Endothelial cell (in vitro differentiated cells): ENCODE data around the gene ANKHD1. TPM values are rescaled to one million over a fixed set of nuclear protein-coding genes. Genes with fewer than 3 reads are reported as not detected.

ENCODE experiments used
- DNase-seq: peaks from one replicate; pipeline ENCODE4 v3.0.0; 2021; ENCODE audit warnings: low spot score
- H3K27ac Mint-ChIP-seq: one replicate; pipeline ENCODE4 v1.8.0; 2021; ENCODE audit warnings: mixed read lengths, inconsistent platforms; ENCODE audit not compliant: unreplicated experiment
- H3K27me3 Mint-ChIP-seq: one replicate; pipeline ENCODE4 v1.8.0; 2021; ENCODE audit warnings: mild to moderate bottlenecking, moderate library complexity, mixed read lengths, inconsistent platforms; ENCODE audit not compliant: unreplicated experiment
- H3K36me3 Mint-ChIP-seq: one replicate; pipeline ENCODE4 v1.8.0; 2021; ENCODE audit warnings: mild to moderate bottlenecking, low read depth, mixed read lengths, inconsistent platforms; ENCODE audit not compliant: unreplicated experiment
- H3K4me1 Mint-ChIP-seq: one replicate; pipeline ENCODE4 v1.8.0; 2021; ENCODE audit warnings: mild to moderate bottlenecking, mixed read lengths, inconsistent platforms; ENCODE audit not compliant: unreplicated experiment
- H3K4me3 Mint-ChIP-seq: one replicate; pipeline ENCODE4 v1.8.0; 2021; ENCODE audit warnings: mild to moderate bottlenecking, mixed read lengths, inconsistent platforms; ENCODE audit not compliant: unreplicated experiment
- H3K9me3 Mint-ChIP-seq: one replicate; pipeline ENCODE4 v1.8.0; 2021; ENCODE audit warnings: mixed read lengths, inconsistent platforms; ENCODE audit not compliant: unreplicated experiment
- CTCF ChIP-seq: fragments of 200-600 bp; sonication (generic); IDR thresholded peaks from one replicate; pipeline ENCODE4 v1.5.0; 2021; ENCODE audit warnings: antibody characterized with exemption; ENCODE audit not compliant: unreplicated experiment
- long read RNA-seq: library from polyadenylated mRNA; unstranded; transcript quantifications from one replicate; pipeline ENCODE4 v2.0.0, GENCODE V29; 2020; ENCODE audit not compliant: unreplicated experiment
- total RNA-seq: library from RNA; stranded (reverse); fragmentation: NEBNext Ultra II Directional; extraction: Animal tissue kit (Norgen Biotek cat#: 25700); gene quantifications from one replicate; pipeline ENCODE4 v1.2.1, GENCODE V29; 2021; ENCODE audit not compliant: unreplicated experiment

ANKHD1 gene
- total RNA-seq, result 138 TPM
- long read RNA-seq, transcript ANKHD1-205 (11 exons, 2,135 nt), result major isoform, 9 of 44 reads
- long read RNA-seq, partial matches to known transcripts, result 21 of 44 reads
- long read RNA-seq, other reads (novel, unspliced or antisense), result 14 of 44 reads

- Mint-ChIP-seq H3K27ac (peak within 1 kb of the TSS; percentile 86), H3K4me1 (peaks cover 31% of the 10 kb centered on the region), H3K4me3 (peak within 1 kb of the TSS; percentile 91), H3K27me3 (peaks cover 7% of the 10 kb centered on the region), H3K36me3 (peaks cover 12% of the 10 kb centered on the region), H3K9me3 (no peaks in the 10 kb centered on the region)
- TF ChIP-seq CTCF, result no peak
- DNase-seq, result peak; percentile 97
Measured at GRCh38 chr5:140401362-140402257, at the start of gene ANKHD1. ANKHD1 (plus strand) TSS chr5:140401833; CDS start chr5:140401968, 135 bp downstream.

GRCh38 chr5:140355546-140355945, 46.1 kb upstream of the ANKHD1 start:
- Mint-ChIP-seq H3K4me1 (no peaks in the 10 kb centered on the region), H3K36me3 (no peaks in the 10 kb centered on the region), H3K9me3 (no peaks in the 10 kb centered on the region), H3K4me3 (no peak overlapping the region), H3K27me3 (no peaks in the 10 kb centered on the region), H3K27ac (no peak overlapping the region)
- TF ChIP-seq CTCF, result no peak
- no peak for DNase-seq

- no peaks in the 10 kb centered on the region for H3K27me3 Mint-ChIP-seq
- no peaks in the 10 kb centered on the region for H3K9me3 Mint-ChIP-seq
- no peak for TF ChIP-seq CTCF
- no peaks in the 10 kb centered on the region for H3K4me1 Mint-ChIP-seq
- H3K4me3 Mint-ChIP-seq, result no peak overlapping the region
- no peaks in the 10 kb centered on the region for H3K36me3 Mint-ChIP-seq
- H3K27ac Mint-ChIP-seq, result no peak overlapping the region
- DNase-seq, result no peak
Measured at GRCh38 chr5:140356853-140357725, 44.5 kb upstream of the ANKHD1 start.

- Mint-ChIP-seq H3K27ac (no peak overlapping the region), H3K4me1 (no peaks in the 10 kb centered on the region), H3K27me3 (peaks cover 5% of the 10 kb centered on the region), H3K4me3 (no peak overlapping the region), H3K36me3 (no peaks in the 10 kb centered on the region), H3K9me3 (no peaks in the 10 kb centered on the region)
- peak; percentile 83 for DNase-seq
- TF ChIP-seq CTCF, result peak; percentile 69
Measured at GRCh38 chr5:140357726-140358093, 43.9 kb upstream of the ANKHD1 start.
